ENCODE results near the gene HP1BP3.
A peak's percentile ranks its signal among the peaks of the same experiment; 100 is the strongest.
"Not testable (repeated sequence)": the region's sequence is repeated elsewhere in the genome, so short reads cannot be mapped to it uniquely, and the experiment has no call there.

Gene HP1BP3, protein sequence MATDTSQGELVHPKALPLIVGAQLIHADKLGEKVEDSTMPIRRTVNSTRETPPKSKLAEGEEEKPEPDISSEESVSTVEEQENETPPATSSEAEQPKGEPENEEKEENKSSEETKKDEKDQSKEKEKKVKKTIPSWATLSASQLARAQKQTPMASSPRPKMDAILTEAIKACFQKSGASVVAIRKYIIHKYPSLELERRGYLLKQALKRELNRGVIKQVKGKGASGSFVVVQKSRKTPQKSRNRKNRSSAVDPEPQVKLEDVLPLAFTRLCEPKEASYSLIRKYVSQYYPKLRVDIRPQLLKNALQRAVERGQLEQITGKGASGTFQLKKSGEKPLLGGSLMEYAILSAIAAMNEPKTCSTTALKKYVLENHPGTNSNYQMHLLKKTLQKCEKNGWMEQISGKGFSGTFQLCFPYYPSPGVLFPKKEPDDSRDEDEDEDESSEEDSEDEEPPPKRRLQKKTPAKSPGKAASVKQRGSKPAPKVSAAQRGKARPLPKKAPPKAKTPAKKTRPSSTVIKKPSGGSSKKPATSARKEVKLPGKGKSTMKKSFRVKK

DNA sequence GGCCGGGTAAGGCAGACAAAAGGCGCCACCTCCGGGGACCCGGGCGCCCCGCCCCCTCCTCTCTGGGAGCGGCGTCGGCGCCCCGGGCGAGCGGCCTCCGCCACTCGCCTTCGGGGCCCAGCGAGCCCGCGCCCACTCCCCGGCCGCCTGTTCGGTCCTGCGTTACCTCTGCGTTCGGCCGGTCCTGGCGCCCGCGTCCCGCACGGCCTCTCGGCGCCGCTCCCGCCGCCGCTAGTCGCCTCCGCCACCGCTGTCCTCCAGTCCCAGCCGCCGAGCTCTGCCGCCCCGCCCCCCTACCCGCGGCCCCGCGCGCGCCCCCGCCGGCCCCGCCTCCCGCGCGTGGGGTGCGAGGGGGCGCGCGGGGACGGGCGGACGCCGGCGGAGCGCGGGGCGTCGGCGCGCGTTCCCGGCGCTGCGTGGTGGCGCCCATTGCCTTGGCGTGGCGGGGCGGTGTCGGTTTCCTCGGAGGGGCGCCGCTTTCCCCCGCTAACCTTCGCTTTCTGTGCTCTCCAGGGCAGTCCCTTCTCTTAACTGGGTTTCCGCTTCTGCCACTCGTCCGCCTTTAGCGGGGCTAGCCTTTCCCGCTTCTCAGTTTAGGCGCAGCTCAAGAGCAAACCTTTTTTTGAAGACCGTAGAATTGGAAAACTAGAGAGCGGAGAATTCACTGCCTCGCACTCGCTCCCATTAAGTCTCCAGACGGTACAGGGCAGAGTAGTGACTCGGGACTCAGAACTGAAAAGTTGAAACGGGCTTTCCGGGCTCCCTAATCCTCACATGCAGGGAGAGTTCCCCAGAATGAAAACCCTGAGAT is at the start of gene HP1BP3:
Gene HP1BP3, minus strand, starts transcription at position 279 of the 811 bp plus-strand sequence. CDS start 6,867 bp downstream, outside the sequence.
- peak; percentile 80 for DNase-seq

DNA sequence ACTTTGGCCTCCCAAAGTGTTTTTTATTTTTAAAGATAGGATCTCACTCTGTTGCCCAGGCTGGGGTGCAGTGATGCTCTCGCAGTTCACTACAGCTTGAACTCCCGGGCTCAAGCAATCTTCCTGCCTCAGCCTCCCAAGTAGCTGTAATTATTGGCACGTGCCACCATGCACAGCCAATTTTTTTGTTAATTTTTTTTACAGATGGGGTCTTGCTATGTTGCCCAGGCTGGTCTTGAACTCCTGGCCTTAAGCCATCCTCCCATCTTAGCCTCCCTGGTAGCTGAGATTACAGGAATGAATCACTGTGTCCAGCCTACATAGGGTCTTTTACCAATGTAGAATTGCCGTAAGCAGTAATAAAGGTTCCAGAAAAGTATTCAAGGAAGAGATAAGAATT is 49.1 kb upstream of the HP1BP3 start:
- no peak for DNase-seq

DNA sequence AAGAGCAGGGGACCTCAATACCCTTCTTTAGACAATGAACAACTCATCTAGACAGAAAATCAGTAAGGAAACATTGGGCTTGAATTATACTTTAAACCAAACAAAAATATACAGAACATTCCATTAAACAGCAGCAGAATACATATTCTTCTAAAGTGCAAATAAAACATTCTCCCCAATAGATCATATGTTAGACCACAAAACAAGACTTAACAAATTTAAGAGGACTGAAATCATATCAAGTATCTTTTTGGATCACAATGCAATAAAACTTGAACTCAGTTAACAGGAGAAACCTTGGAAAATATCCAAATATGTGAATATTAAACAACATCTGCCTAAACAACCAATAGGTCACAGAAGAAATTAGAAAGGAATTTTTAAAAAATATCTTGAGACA is 47.7 kb upstream of the HP1BP3 start:
- no peak for DNase-seq

DNA sequence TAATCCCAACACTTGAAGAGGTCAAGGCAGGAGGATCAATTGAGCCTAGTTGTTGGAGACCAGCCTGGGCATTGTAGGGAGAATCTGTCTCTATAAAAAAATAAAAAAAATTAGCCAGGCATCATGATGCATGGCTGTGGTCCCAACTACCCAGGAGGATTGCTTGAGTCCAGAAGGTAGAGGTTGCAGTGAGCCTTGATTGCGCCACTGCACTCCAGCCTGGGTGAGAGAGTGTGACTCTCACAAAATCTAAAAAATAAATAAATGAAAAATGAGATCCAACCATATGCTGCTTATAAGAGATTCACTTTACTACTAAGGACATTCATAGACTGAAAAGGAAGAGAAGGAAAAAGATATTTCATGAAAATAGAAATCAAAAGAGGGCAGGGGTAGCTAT is 47.1 kb upstream of the HP1BP3 start:
- no peak for DNase-seq

DNA sequence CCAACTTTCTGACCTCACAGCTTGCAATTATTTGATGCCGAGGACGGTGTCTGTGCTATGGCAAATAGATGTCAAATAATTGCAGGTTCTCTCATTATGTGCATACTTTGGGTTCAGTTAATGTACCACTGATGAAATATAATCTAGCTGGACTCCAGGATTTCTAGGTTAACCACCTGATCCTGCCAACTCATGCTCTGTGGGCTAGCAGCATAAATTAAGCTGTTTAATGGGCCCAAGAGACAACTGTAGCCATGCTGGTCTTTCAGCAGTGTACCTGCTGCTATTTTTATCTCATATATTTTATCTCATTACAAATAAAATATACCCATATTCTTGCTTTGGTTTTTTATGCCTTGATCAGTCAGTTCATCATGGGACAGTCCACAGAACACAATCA is 43.3 kb upstream of the HP1BP3 start:
- DNase-seq = no peak

DNA sequence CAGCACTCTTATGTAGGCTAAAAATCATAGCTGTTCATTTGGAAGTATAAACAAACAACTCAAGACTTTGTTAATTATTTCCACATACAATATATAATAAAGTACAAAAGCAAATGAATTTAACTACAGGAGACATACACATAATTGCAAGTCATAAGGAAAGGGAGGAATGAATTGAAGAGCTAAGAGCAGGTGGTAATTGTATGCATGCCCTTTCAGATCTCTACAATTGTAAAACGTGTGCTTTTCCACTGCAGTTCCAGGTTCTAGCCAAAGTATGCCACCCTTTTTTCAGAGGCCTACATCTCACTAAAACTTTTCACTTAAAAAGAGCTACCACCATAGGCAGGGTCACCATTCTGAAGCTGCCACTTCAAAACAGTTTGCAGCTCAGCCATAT is 42.8 kb upstream of the HP1BP3 start:
- no peak for DNase-seq

DNA sequence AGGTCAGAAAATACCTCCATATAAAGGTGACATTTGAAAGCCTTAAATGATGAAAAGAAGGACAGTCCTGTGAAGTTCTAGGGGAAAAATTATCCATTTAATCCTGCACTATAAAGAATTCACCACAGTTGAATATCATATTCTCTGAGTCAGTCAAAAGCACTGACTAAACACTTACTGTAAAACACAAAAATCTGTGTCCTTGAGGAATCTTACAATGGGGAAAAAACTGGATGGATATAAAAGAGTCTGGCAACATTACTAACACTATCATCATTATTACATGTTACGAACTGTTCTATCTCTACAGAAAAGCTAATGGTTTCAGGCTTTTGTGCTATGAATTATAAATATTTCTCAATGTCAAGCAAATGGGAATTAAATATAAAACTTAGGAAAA is 42.4 kb upstream of the HP1BP3 start:
- DNase-seq = no peak

DNA sequence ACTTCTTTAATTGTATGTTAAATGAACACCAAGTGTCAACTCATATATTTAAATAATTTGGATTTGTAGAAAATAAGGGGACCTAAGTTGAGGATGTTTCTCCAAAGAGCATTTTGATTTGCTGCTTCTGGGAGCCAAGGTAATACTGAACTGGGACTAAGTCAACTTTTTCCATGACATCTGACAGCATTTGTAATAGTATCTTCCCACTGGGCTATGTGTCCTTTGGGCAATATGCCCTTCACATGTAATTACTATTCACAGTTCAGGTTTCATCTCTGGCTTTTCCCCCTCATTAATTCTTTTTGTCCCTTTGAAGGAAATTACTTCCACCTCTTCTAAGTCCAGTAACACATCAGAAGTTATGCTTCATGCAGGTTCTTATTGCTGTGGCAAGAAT is 36.7 kb upstream of the HP1BP3 start:
- no peak for DNase-seq

DNA sequence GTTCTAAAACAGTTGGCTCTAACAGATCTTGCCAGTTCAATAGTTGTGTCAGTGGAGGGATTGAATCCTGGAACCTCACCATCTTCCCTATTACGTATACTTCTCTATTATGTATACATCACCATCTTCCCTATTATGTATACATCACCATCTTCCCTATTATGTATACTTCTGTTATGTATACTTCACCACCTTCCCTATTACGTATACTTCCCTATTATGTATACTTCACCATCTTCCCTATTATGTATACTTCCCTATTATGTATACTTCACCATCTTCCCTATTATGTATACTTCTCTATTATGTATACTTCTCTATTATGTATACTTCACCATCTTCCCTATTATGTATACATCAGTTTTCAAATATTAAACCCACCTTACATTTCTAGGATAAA is 34.4 kb upstream of the HP1BP3 start:
- no peak for DNase-seq

DNA sequence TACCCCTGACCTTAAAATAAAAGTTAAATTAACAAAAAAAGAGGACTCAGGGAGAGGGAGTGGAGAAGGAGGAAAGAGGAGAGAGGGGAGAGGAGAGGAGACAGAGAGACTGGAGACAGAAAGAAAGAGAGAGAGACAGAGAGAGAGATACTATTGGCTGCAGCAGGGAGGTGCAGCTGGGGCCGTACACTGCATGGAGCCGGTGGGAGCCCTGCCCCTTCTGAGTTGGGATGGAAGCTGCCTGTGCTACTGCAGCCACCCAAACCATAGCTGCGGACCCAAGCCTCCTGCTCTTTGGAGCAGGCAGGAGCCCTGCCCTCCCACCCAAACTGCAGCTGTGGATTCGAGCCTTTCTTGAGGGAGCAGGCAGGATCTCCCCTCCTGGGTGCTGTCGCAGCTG is 32.7 kb upstream of the HP1BP3 start:
- DNase-seq = no peak

DNA sequence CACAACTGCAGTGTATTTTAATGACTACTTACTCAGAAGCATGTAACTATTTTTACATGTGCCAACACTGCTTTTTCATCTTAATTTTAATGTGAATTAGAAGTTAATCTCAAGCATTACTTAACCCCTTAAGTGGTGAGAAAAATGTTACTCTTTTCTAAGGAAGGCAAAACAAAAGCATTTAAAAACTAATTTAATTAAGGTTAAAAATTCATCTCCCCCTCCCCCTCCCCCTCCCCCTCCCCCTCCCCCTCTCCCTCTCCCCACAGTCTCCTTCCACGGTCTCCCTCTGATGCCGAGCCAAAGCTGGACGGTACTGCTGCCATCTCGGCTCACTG is 27.4 kb upstream of the HP1BP3 start:
- no peak for DNase-seq

DNA sequence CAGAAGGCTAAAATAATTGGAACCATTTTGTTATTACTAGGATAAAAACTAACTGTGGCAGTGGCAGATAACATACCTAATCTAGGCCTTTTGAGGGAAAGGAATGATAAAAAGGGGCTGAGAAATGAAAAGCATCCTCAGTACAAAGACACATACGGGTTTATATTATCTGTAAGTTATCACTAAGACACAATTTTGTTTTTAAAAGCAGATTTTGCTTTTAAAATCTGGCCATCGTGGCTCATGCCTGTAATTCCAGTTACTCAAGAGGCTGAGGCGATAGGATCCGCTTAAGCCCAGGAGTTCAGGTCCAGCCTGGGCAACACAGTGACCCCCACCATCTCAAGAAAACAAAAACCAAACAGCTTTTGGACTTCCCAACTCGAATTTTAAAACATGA is 24.8 kb upstream of the HP1BP3 start:
- no peak for DNase-seq

DNA sequence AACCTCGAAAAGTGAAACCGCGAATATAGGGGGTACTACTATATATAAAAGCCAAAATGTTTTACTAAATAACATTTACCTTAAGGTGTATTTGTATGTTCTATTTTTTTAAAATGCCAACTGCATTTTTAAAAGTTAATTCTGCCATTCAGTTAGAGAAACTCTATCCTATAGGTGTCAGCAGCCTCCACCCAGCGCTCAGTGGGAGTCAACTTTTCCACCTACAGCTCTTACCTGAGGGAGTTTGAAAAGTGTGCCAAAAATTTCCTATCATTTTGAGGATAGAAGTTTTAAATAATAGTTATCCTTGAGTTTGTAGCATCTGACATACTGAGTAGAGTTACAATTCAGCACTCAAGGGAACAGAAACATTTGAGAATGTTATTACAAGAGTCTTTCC is 6.1 kb upstream of the HP1BP3 start:
- DNase-seq = no peak

DNA sequence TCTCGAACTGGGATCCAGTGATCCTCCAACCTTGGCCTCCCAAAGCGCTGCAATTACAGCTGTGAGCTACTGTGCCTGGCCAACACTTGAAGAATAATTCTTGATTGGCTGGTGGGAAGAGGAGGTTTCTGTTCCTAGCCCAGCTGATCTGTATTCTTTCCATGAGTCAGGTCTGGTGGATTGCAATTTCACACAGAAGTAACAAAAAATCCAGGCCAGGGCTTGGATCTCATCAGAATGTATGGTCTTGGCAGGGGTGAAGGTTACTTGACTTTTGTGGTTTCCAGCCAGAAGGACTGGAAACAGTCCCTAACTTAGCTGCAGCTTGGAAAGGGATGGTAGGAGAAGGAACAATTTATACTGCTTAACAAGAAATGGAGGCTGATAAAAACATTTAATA is 5.1 kb upstream of the HP1BP3 start:
- no peak for DNase-seq

DNA sequence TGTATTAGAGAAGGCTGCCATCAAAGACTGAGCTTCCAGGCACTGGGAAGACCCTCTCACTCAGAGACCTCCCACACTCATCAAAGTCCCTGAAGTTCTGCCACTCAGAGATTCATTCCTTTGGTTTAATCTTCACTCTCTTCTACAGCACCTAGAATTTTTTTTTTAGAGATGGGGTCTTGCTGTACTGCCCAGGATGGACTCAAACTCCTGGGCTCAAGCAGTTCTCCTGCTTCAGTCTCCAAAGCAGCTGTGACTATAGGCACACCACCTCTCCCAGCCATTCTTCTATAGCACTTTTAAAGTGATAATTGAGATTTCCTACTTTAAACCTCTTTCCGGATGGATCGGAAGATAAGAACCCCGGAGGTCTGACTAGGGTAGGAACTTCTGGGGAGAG is 3.7 kb upstream of the HP1BP3 start:
- DNase-seq = no peak

DNA sequence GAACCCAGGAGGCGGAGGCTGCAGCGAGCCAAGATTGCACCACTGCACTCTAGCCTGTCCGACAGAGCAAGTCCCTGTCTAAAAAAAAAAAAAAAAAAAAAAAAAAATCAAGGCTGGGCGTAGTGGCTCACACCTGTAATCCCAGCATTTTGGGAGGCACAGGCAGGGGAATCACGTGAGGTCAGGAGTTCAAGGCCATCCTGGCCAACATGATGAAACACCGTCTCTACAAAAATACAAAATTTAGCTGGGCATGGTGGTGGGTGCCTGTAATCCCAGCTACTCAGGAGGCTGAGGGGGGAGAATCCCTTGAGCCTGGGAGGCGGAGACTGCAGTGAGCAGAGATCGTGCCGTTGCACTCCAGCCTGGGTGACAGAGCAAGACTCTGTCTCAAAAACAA is 2.5 kb upstream of the HP1BP3 start:
- not testable (repeated sequence) for DNase-seq

DNA sequence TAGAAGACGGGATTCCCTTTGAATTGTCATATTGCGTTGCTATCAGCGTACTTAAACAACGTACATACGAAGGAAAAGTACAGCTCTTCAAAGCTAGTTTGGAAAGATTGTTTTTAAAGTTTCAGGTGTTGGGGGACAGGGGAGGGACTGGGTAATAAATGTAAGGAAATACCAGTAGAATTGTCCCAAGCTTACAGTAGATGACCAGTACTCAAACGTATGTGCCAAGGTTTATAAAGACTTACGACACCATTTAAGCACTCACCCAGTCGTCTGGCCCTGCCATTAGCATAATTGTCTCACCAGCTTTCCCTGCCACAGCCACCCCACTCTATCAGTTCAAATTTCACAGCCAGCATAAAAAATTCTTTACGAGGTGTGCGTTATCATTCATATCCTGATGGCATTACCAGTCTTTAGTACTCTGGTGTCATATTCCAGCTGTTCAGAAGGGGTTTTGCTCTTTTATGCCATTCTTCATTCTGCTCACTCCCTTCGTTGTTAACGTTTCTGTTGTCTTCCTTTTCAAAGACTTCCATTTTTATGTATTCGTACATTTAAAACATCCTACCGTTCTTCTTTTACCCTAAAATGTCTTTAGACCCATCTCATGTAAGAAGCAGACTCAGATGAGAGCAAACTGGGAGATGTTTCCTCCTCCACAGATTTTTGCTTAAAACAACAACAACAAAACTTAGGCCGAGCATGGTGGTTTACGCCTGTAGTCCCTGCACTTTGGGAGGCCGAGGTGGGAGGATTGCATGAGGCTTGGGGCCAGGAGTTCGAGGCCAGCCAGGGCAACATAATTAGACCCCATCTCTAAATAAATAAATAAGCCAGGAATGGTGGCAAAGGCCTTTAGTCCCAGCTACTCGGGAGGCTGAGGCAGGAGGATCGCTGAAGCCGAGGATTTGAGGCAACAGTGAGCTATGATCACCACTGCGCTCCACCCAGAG is 1.0 kb upstream of the HP1BP3 start:
- no peak for DNase-seq

DNA sequence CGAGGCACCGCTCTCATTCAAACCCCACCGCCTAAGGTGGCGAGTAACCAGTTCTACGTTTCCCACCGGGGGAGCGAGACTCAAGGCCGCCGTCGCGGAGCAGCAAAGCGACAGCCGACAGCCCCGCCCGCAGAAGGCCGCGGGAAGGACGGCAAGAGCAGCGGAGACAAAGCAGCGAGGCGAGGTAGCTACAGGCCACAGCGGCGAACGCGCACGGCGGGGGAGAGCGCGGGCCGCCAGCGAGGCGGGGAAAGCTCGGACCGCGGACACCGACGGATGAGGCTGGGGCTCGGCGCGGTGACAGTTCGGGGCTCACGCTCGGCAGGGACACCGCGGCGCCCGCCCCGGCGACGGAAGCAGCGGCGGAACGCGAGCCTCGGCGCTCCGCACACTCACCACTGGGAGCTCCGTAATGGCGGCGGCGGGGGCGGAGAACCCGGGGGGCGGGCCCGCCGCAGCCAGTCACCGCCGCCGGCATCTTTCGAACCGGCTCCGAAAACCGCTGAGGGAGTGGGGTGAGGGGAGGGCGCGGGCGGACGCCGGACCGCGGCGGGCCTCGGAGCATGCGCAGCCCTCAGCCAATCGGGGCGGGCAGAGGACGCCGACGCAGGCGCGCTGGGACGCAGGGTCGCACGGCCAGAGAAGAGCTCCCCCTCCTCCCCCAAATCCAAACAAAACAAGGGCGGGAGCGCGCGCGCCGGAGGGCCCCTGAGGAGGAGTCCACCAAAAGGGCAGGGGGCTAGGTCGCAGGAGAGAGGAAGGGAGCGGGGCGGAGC is 666 bp downstream of the HP1BP3 start:
- peak; percentile 94 for DNase-seq

DNA sequence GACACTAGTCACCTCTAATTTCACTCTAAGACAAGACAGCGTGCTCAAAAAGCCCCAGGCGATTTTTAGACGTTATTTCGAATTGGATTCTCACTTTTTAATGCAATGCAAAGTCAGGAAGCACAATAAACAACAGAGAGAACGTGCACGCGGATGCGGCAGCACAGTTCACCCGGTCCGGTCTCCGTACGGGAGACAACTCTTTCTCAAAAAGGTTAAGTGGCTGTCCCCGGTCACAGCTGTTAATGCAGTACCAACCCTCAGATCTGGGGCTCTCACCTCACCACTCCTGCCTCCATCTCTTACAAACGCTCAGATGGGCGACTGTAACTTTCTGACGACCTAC is 1.2 kb downstream of the HP1BP3 start:
- DNase-seq = no peak

DNA sequence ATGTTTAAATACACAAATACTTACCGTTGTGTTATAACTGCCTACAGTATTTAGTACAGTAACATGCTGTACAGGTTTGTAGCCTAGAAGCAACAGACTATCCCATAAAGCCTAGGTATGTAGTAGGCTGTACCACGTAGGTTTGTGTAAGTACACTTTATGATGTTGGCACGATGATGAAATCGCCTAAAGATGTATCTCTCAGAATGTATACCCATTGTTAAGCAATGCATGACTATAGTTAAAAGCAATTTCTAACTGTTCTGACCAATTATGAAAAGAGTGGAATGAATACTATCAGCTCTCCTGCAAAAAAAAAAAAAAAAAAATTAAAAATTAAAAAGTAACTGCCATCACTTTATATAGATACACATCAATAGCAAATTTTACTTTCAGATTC is 11.4 kb downstream of the HP1BP3 start:
- DNase-seq = no peak

DNA sequence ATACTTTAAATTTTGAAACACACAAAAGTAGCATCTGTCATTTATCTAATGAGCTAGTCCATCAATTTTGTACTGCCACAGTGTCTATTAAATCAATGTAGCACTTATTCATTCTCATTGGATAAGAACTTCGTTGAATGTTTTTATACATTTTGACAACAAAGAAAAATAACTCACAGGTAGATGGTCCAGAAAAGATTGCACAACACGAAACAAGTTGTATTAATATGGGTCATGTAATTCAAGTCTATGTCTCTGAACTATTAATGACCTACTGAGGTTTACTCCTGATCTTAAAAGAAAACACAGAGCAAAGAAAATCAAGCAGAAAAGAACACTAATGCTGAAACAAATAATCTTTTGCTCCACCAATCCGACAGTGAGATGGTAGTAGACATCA is 15.3 kb downstream of the HP1BP3 start:
- DNase-seq = no peak

Data from activated CD4-positive, alpha-beta T cell treated with anti-CD3 and anti-CD28 coated beads for 1 hour (primary cell).